ENCODE data around the gene ITGAE. TPM values are rescaled to one million over a fixed set of nuclear protein-coding genes. Genes with fewer than 3 reads are reported as not detected.
"Not testable (repeated sequence)": the region's sequence is repeated elsewhere in the genome, so short reads cannot be mapped to it uniquely, and the experiment has no call there.

Gene ITGAE
- total RNA-seq, 2 donors from 2014 or later = 16.2 to 27.6 TPM

DNA sequence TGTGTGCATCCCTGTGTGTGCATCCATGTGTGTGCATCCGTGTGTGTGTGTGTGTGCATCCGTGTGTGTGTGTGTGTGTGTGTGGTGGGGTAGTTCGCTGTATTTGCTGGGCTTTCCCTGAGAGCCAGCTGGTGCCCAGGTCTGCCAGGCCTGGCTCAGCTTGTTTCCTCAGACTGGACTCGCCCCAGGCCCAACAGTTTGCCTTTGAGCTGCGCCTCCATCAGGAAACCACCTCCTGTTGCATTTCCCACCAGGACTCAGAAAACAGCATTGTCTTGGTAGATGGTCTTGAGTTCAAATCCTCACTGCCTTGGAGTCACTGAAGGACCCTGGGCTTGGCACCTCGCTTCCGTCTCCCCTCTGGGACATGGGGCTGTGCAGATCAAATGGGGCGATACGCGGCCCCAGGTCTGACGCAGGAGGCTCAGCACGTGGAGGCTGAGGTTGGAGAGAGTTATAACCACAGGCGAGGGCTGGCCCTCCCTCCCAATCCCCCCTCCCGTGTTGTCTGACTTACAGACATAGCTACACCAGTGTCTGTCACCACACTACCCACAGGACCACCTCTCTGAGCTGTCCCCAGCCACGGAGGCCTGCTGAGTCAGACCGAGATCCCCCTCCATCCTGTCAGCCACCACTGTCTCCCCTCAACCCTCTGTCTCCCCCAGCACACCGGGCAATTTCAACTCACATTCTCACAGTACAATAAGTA is 4.7 kb downstream of the ITGAE start:
- Histone ChIP-seq H3K27me3 (replicated peaks; ENCODE audit: insufficient read depth) (no peaks in the 10 kb centered on the region), H3K4me3 (no peak overlapping the region), H3K9me3 (no peaks in the 10 kb centered on the region), H3K4me1 (replicated peaks) (no peaks in the 10 kb centered on the region), H3K36me3 (no peaks in the 10 kb centered on the region), H3K27ac (no peak overlapping the region)
- TF ChIP-seq CTCF (IDR thresholded peaks at IDR 0.05) (no peak), POLR2AphosphoS5 (IDR thresholded peaks at IDR 0.05) (no peak), POLR2A (IDR thresholded peaks at IDR 0.05) (no peak)
- WGBS = 85% methylated on average over 14 of the region's 17 CpGs
- intact Hi-C loops (cut with DNase I) = no loop called here
- no peak for DNase-seq (ENCODE audit: low spot score)

GRCh38 chr17:3795390-3796102 is 5.4 kb downstream of the ITGAE start:
- TF ChIP-seq POLR2A (IDR thresholded peaks at IDR 0.05) (no peak), POLR2AphosphoS5 (IDR thresholded peaks at IDR 0.05) (no peak), CTCF (IDR thresholded peaks at IDR 0.05) (no peak)
- Histone ChIP-seq H3K4me1 (replicated peaks) (no peaks in the 10 kb centered on the region), H3K27me3 (replicated peaks; ENCODE audit: insufficient read depth) (no peaks in the 10 kb centered on the region), H3K4me3 (no peak overlapping the region), H3K27ac (no peak overlapping the region), H3K9me3 (no peaks in the 10 kb centered on the region), H3K36me3 (no peaks in the 10 kb centered on the region)
- 77% methylated on average over 30 of the region's 31 CpGs for WGBS
- no peak for DNase-seq (ENCODE audit: low spot score)
- intact Hi-C loops (cut with DNase I) = no loop called here

GRCh38 chr17:3794557-3795389 is 6.2 kb downstream of the ITGAE start:
- Histone ChIP-seq H3K4me1 (replicated peaks) (no peaks in the 10 kb centered on the region), H3K27me3 (replicated peaks; ENCODE audit: insufficient read depth) (no peaks in the 10 kb centered on the region), H3K36me3 (no peaks in the 10 kb centered on the region), H3K9me3 (no peaks in the 10 kb centered on the region), H3K27ac (no peak overlapping the region), H3K4me3 (no peak overlapping the region)
- TF ChIP-seq CTCF (IDR thresholded peaks at IDR 0.05) (no peak), POLR2AphosphoS5 (IDR thresholded peaks at IDR 0.05) (no peak), POLR2A (IDR thresholded peaks at IDR 0.05) (no peak)
- 71% methylated on average over 26 of the region's 26 CpGs for WGBS
- DNase-seq (ENCODE audit: low spot score) = no peak
- intact Hi-C loops (cut with DNase I) = no loop called here

DNA sequence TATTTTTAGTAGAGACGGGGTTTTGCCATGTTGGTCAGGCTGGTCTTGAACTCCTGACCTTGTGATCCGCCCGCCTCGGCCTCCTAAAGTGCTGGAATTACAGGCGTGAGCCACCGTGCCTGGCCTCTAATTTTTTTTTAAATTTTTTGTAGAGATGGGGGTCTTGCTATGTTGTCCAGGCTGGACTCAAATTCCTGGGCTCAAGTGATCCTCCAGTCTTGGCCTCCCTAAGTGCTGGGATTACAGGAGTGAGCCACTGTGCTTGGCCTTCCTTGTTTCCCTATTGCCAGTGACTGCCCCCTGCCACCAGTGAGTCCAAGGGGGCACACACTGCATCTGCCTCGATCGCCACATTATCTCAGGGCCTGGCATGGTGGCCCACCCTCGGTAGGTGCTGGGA is 6.8 kb downstream of the ITGAE start:
- WGBS = 97% methylated on average over 9 of the region's 9 CpGs
- DNase-seq (ENCODE audit: low spot score); H3K36me3 ChIP-seq; H3K4me3 ChIP-seq; H3K27me3 ChIP-seq (replicated peaks; ENCODE audit: insufficient read depth); H3K4me1 ChIP-seq (replicated peaks); H3K27ac ChIP-seq; intact Hi-C loops (cut with DNase I); H3K9me3 ChIP-seq: not testable (repeated sequence)

- intact Hi-C loops (cut with DNase I); DNase-seq (ENCODE audit: low spot score); H3K4me1 ChIP-seq (replicated peaks); H3K4me3 ChIP-seq; H3K27ac ChIP-seq; H3K27me3 ChIP-seq (replicated peaks; ENCODE audit: insufficient read depth); H3K36me3 ChIP-seq; H3K9me3 ChIP-seq: not testable (repeated sequence)
- WGBS = 85% methylated on average over 7 of the region's 7 CpGs
These were observed 7.7 kb downstream of the ITGAE start for GRCh38 chr17:3793258-3793657.

Data from prostate gland (tissue), 2 donors.